ENCODE results near the gene FAM111A.
"Not testable (repeated sequence)": the region's sequence is repeated elsewhere in the genome, so short reads cannot be mapped to it uniquely, and the experiment has no call there.

Gene FAM111A

DNA sequence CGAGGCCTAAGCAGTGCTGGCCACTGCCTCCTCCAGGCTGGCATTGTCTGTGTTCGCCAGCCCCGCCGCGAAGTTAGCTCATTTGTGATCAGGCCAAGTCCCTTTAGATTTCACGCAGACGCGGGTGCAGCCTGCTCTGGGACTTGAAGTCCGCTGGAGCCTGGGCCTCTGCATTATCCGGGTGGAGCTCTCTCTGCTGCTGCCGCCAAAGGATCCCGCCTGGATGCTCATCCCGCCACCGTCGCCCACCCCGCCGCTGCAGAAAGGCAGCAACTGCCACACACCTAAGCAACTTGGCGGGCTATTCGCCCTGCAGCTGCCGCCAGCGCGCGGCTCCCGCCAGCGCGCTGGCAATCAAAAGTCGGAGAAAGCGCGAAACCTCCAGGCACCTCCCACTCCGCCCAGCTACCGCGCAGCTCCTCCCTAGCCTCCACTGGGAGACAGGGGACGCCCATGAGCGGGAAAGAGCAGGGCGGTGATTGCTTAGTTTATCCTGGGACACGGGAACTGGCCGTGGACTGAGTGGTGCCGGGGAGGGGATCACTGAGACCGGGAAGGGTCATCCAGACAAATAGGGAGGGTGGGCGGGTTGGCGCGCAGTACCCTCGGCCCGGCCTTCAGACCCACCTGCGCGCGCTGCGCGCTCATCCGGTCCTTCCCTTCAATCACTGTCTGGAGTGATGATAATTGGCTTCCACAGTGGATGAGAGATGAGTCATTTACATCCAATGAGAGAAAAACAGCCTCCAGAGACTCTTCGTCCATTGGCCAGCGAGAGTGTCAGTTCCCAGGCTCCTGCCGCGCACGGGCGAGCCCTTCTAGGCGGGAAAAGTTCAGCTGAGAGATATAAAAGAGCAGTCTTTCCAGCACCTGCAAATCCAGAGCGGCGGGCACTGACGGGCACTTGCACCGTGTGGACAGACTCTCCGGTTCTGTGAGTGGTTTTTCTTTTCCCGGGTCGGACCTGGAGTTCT lies 36.0 kb upstream of the FAM111A start, which contains the start of gene FAM111B:
Gene FAM111B (plus strand): TSS at position 875 of the 974 bp plus-strand sequence. CDS start 2,389 bp downstream, outside the sequence.
- H3K36me3 ChIP-seq = no peaks in the 10 kb centered on the region
- H3K4me3 ChIP-seq (ENCODE audit: low read depth in 1 of 2, low read length in 1 of 2) = no peak within 1 kb of the TSS
- no peak within 1 kb of the TSS for H3K27ac ChIP-seq
- peaks cover 0 to 10% of the 10 kb centered on the region in 2 experiments for H3K4me1 ChIP-seq (ENCODE audit: control insufficient read depth in 1 of 2, insufficient read depth in 1 of 2, low read depth in 1 of 2, low read length in 1 of 2)
- TF ChIP-seq, protein P1, sequence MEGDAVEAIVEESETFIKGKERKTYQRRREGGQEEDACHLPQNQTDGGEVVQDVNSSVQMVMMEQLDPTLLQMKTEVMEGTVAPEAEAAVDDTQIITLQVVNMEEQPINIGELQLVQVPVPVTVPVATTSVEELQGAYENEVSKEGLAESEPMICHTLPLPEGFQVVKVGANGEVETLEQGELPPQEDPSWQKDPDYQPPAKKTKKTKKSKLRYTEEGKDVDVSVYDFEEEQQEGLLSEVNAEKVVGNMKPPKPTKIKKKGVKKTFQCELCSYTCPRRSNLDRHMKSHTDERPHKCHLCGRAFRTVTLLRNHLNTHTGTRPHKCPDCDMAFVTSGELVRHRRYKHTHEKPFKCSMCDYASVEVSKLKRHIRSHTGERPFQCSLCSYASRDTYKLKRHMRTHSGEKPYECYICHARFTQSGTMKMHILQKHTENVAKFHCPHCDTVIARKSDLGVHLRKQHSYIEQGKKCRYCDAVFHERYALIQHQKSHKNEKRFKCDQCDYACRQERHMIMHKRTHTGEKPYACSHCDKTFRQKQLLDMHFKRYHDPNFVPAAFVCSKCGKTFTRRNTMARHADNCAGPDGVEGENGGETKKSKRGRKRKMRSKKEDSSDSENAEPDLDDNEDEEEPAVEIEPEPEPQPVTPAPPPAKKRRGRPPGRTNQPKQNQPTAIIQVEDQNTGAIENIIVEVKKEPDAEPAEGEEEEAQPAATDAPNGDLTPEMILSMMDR (IDR thresholded peaks at IDR 0.05) = no peak
- H3K9me3 ChIP-seq = no peaks in the 10 kb centered on the region
- H3K27me3 ChIP-seq = peaks cover 84% of the 10 kb centered on the region

DNA sequence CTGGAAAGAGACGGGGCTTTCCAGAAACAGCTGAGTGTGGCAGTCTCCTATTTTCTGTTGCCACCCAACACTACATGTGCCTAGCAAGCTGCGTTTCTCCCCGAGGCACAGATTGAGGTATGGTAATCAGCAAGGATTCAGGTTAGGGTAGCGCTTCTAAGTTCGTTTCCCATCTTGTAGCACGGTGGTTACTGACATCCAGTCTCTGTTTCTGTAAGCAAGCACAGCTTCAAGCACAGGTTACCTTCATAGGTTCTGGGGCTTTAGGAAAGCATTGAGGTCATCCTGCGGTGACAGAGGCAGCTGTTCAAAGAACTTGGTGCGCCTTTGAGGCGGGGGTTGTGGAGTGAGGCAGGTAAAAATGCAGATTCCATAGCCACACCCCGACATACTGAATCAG lies 34.9 kb upstream of the FAM111A start:
- H3K27me3 ChIP-seq = peaks cover 74% of the 10 kb centered on the region
- not testable (repeated sequence) for H3K36me3 ChIP-seq; H3K9me3 ChIP-seq; H3K4me1 ChIP-seq (ENCODE audit: control insufficient read depth in 1 of 2, insufficient read depth in 1 of 2, low read depth in 1 of 2, low read length in 1 of 2); H3K27ac ChIP-seq; H3K4me3 ChIP-seq (ENCODE audit: low read depth in 1 of 2, low read length in 1 of 2)

DNA sequence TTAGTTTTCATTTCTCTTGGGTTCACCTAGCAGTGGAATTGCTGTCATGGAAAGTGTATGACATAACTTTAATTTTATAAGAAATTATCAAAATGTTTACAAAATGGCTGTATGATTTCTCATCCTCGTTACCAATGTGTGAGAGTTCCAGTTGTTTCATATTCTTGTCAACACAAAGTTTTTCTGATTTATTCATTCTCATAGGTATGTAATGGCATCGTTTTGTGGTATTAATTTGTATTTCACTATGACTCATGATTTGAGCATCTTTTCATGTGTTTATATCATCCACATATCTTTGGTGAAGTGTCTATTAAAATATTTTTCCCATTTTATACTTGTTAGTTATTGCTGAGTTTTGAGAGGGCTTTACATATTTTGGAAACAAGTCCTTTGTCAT lies 30.2 kb upstream of the FAM111A start:
- no peaks in the 10 kb centered on the region for H3K36me3 ChIP-seq
- H3K27ac ChIP-seq = no peak overlapping the region
- no peaks in the 10 kb centered on the region for H3K9me3 ChIP-seq
- no peak overlapping the region for H3K4me3 ChIP-seq (ENCODE audit: low read depth in 1 of 2, low read length in 1 of 2)
- TF ChIP-seq, protein P1 (IDR thresholded peaks at IDR 0.05) = no peak
- peaks cover 26% of the 10 kb centered on the region for H3K27me3 ChIP-seq
- H3K4me1 ChIP-seq (ENCODE audit: control insufficient read depth in 1 of 2, insufficient read depth in 1 of 2, low read depth in 1 of 2, low read length in 1 of 2) = no peaks in the 10 kb centered on the region

DNA sequence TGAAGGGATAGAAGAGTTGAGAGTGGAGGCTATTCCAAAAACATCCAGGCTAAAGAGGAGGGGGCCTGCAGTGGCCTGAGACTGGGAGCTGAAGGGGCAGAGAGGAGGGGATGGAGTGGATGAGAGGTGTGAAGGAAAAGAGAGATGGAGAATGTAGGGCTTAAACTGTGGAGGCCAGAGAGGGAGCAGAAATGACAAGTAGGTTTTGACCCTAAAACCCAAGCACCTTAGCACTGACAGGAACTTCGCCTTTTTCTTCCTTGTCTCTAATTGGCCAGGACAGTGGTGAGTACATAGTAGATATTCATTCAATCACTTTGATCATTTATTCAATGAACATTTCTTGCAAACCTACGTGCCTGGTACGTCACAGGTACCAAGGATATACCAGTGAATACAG lies 28.3 kb upstream of the FAM111A start:
- no peaks in the 10 kb centered on the region for H3K36me3 ChIP-seq
- peaks cover 7% of the 10 kb centered on the region for H3K27me3 ChIP-seq
- H3K9me3 ChIP-seq = no peaks in the 10 kb centered on the region
- H3K4me3 ChIP-seq (ENCODE audit: low read depth in 1 of 2, low read length in 1 of 2) = no peak overlapping the region
- no peaks in the 10 kb centered on the region for H3K4me1 ChIP-seq (ENCODE audit: control insufficient read depth in 1 of 2, insufficient read depth in 1 of 2, low read depth in 1 of 2, low read length in 1 of 2)
- TF ChIP-seq, protein P1 (IDR thresholded peaks at IDR 0.05) = no peak
- no peak overlapping the region for H3K27ac ChIP-seq

DNA sequence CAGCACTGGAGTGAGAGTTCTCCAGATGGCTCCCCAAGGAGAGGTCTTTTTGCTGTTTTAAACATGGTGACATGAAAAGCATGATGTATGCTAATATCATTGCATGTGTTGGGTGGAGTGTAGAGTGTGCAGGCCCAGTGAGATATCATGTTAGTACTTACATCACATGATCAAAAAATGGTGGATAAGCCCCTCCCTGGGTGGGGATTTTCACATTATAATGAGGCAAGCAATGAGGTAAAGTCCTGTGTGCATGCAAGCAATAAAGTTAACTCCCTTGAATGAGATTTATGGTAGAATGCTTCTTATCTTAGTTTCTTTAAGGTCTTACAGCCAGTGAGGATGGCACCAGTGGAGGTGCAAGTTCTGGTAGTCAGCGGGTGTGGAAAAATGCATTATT lies 27.1 kb upstream of the FAM111A start:
- Histone ChIP-seq H3K4me3 (ENCODE audit: low read depth in 1 of 2, low read length in 1 of 2) (no peak overlapping the region), H3K4me1 (ENCODE audit: control insufficient read depth in 1 of 2, insufficient read depth in 1 of 2, low read depth in 1 of 2, low read length in 1 of 2) (no peaks in the 10 kb centered on the region), H3K27ac (no peak overlapping the region), H3K27me3 (no peaks in the 10 kb centered on the region), H3K36me3 (no peaks in the 10 kb centered on the region), H3K9me3 (no peaks in the 10 kb centered on the region)
- TF ChIP-seq, protein P1 (IDR thresholded peaks at IDR 0.05) = no peak

DNA sequence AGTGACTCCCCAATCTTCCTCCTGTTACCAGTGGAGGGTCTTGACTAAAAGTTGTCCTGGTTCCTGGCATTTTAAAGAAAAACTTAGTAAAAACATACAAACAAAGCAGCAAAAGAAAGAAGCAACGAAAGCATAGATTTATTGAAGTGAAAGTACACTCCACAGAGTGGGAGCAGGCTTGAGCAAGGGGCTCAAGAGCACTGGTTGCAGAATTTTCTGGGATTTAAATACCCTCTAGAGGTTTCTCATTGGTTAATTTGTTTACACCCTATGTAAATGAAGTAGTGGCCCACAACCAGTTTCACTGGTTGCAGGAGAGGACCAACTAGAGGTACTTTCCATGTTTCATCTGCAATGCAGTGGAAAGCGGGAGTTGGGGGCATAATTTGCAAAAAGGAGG lies 24.9 kb upstream of the FAM111A start:
- H3K27me3 ChIP-seq = no peaks in the 10 kb centered on the region

More for the DNA sequence above, 24.9 kb upstream of the FAM111A start:
- Histone ChIP-seq H3K9me3 (no peaks in the 10 kb centered on the region), H3K36me3 (no peaks in the 10 kb centered on the region), H3K4me1 (ENCODE audit: control insufficient read depth in 1 of 2, insufficient read depth in 1 of 2, low read depth in 1 of 2, low read length in 1 of 2) (no peaks in the 10 kb centered on the region), H3K4me3 (ENCODE audit: low read depth in 1 of 2, low read length in 1 of 2) (no peak overlapping the region), H3K27ac (no peak overlapping the region)
- TF ChIP-seq, protein P1 (IDR thresholded peaks at IDR 0.05) = no peak

Measured in neutrophil (primary cell).